ENCODE measurements around the gene FAM181A. TPM values are rescaled to one million over a fixed set of nuclear protein-coding genes. Genes with fewer than 3 reads are reported as not detected.

FAM181A gene
- total and polyA plus RNA-seq, 9 of the 15 experiments (the other 6 are each of a cell fraction or from before 2014, with no cell fraction given) = not detected

- TF ChIP-seq GMEB1 (CRISPR knock-in tag; IDR thresholded peaks at IDR 0.05) (no peak), CBX2 (IDR thresholded peaks at IDR 0.05; ENCODE audit: insufficient read depth, low read length, poor library complexity, severe bottlenecking) (no peak), USF1 (CRISPR knock-in tag; IDR thresholded peaks at IDR 0.05) (no peak), NR1H2 (CRISPR knock-in tag; IDR thresholded peaks at IDR 0.05) (no peak), EGR1 (conservative IDR thresholded peaks at IDR 0.05) (no peak), ZNF764 (CRISPR knock-in tag; IDR thresholded peaks at IDR 0.05; ENCODE audit: low read depth) (no peak), NFXL1 (CRISPR knock-in tag; IDR thresholded peaks at IDR 0.05) (no peak), ATF1 (CRISPR knock-in tag; IDR thresholded peaks at IDR 0.05) (no peak), ATF1 (tag; IDR thresholded peaks at IDR 0.05) (no peak), ZBTB40 (IDR thresholded peaks at IDR 0.05) (no peak), ZBTB40 (CRISPR knock-in tag; IDR thresholded peaks at IDR 0.05) (no peak)
These were observed 17.6 kb upstream of the FAM181A start (continued) for GRCh38 chr14:93909429-93910128.
